GM19324 (cell line): ENCODE data around the gene SLC35F3.
"Not testable (repeated sequence)": the region's sequence is repeated elsewhere in the genome, so short reads cannot be mapped to it uniquely, and the experiment has no call there.

Experiments
- ATAC-seq: cut with Tn5 transposase; IDR thresholded peaks from one replicate; pipeline ENCODE4 v1.9.1; 2021; ENCODE audit warnings: mild to moderate bottlenecking, moderate library complexity; ENCODE audit not compliant: unreplicated experiment, low FRiP score

Gene SLC35F3

GRCh38 chr1:234240680-234241079, 336.2 kb downstream of the SLC35F3 start:
- no peak for ATAC-seq

GRCh38 chr1:234241941-234242490, 337.5 kb downstream of the SLC35F3 start:
- no peak for ATAC-seq

- no peak for ATAC-seq
Observed at GRCh38 chr1:234243521-234244260, 339.2 kb downstream of the SLC35F3 start.

- ATAC-seq = no peak
Observed at GRCh38 chr1:234244482-234244881, 340.0 kb downstream of the SLC35F3 start.

- peak; percentile 83 for ATAC-seq
Observed at GRCh38 chr1:234246638-234247116, 342.2 kb downstream of the SLC35F3 start.

- not testable (repeated sequence) for ATAC-seq
Observed at GRCh38 chr1:234247746-234248145, 343.3 kb downstream of the SLC35F3 start.

GRCh38 chr1:234250747-234251146, 346.3 kb downstream of the SLC35F3 start:
- no peak for ATAC-seq

GRCh38 chr1:234253732-234254131, 349.3 kb downstream of the SLC35F3 start:
- no peak for ATAC-seq

GRCh38 chr1:234256359-234256758, 351.9 kb downstream of the SLC35F3 start:
- no peak for ATAC-seq

GRCh38 chr1:234258071-234258470, 353.6 kb downstream of the SLC35F3 start:
- no peak for ATAC-seq

GRCh38 chr1:234260578-234260977, 356.1 kb downstream of the SLC35F3 start:
- no peak for ATAC-seq

- no peak for ATAC-seq
Observed at GRCh38 chr1:234261545-234261944, 357.1 kb downstream of the SLC35F3 start.

GRCh38 chr1:234262007-234262753, 357.7 kb downstream of the SLC35F3 start:
- ATAC-seq = no peak

- ATAC-seq = no peak
Observed at GRCh38 chr1:234262754-234263105, 358.3 kb downstream of the SLC35F3 start.

- ATAC-seq = no peak
Observed at GRCh38 chr1:234264832-234265231, 360.4 kb downstream of the SLC35F3 start.

GRCh38 chr1:234265321-234265720, 360.8 kb downstream of the SLC35F3 start:
- ATAC-seq = no peak

- no peak for ATAC-seq
Observed at GRCh38 chr1:234265861-234266260, 361.4 kb downstream of the SLC35F3 start.

- ATAC-seq = no peak
Observed at GRCh38 chr1:234270093-234270492, 365.6 kb downstream of the SLC35F3 start.

GRCh38 chr1:234270581-234271242, 366.2 kb downstream of the SLC35F3 start:
- no peak for ATAC-seq

- ATAC-seq = peak; percentile 77
Observed at GRCh38 chr1:234271243-234271606, 366.7 kb downstream of the SLC35F3 start.
